Cardiac fibroblast (primary cell): ENCODE results near the gene BCAR3.

Experiments
- DNase-seq, 2 donors: peaks; one replicate each; pipeline versions ENCODE4 v3.0.0 to v3.0.0-alpha.2; 2010; ENCODE audit warnings: low read depth in 2 of 2
- H3K4me3 ChIP-seq, 2 donors: replicated peaks in 1 of 2; 1 replicate in 1 of 2; 2 replicates in 1 of 2; pipeline ENCODE4 v1.5.1; 2011; ENCODE audit warnings: low read depth in 2 of 2, low read length in 2 of 2, mild to moderate bottlenecking in 2 of 2, moderate library complexity in 1 of 2
- CTCF ChIP-seq: IDR thresholded peaks from one replicate; pipeline ENCODE4 v1.5.1; 2011; ENCODE audit warnings: low read depth, mild to moderate bottlenecking, low read length, inconsistent platforms

BCAR3 gene

GRCh38 chr1:93605812-93606512, 75.7 kb downstream of the BCAR3 start:
- DNase-seq: peak; percentile 89 to 97
- no peak for TF ChIP-seq CTCF
- H3K4me3 ChIP-seq: no peak overlapping the region

- no peak for DNase-seq
- H3K4me3 ChIP-seq: no peak overlapping the region
- no peak for TF ChIP-seq CTCF
Measured at GRCh38 chr1:93605026-93605568, 76.5 kb downstream of the BCAR3 start.

GRCh38 chr1:93604411-93604810, 77.2 kb downstream of the BCAR3 start:
- DNase-seq: no peak
- no peak for TF ChIP-seq CTCF
- H3K4me3 ChIP-seq: no peak overlapping the region

GRCh38 chr1:93603601-93604000, 78.0 kb downstream of the BCAR3 start:
- no peak for TF ChIP-seq CTCF
- no peak overlapping the region for H3K4me3 ChIP-seq
- no peak for DNase-seq

GRCh38 chr1:93603106-93603505, 78.5 kb downstream of the BCAR3 start:
- no peak for TF ChIP-seq CTCF
- DNase-seq: no peak
- H3K4me3 ChIP-seq: no peak overlapping the region

- no peak overlapping the region for H3K4me3 ChIP-seq
- no peak for DNase-seq
- TF ChIP-seq CTCF: no peak
Measured at GRCh38 chr1:93602101-93602500, 79.5 kb downstream of the BCAR3 start.

GRCh38 chr1:93601686-93602085, 80.0 kb downstream of the BCAR3 start:
- no peak for DNase-seq

More at GRCh38 chr1:93601686-93602085, 80.0 kb downstream of the BCAR3 start:
- TF ChIP-seq CTCF: no peak
- H3K4me3 ChIP-seq: no peak overlapping the region
